Small intestine (tissue), 7 donors: ENCODE data around the gene KCNK4. TPM values are rescaled to one million over a fixed set of nuclear protein-coding genes. Genes with fewer than 3 reads are reported as not detected.

Source experiments
- DNase-seq, 2 donors: peaks; one replicate each; pipeline versions ENCODE4 v3.0.0 to v3.0.0-alpha.2; 2013
- FAIRE-seq: peaks from 2 replicates; lab custom pipeline; 2012; peaks lifted over from hg19 to GRCh38; lab: Jason Lieb, UNC
- H3K27ac ChIP-seq, 3 donors: one replicate each; pipeline ENCODE4 v1.5.1; 2013; ENCODE audit warnings: low read length in 2 of 3, mild to moderate bottlenecking in 2 of 3, control low read depth in 1 of 3, inconsistent platforms in 1 of 3, low read depth in 1 of 3, moderate library complexity in 1 of 3
- H3K27me3 ChIP-seq, 3 donors: one replicate each; pipeline ENCODE4 v1.6.1; 2013; ENCODE audit warnings: low read length in 3 of 3, inconsistent platforms in 1 of 3; ENCODE audit not compliant: control insufficient read depth in 3 of 3, insufficient read depth in 3 of 3
- H3K36me3 ChIP-seq, 3 donors: one replicate each; pipeline ENCODE4 v1.6.1; 2013; ENCODE audit warnings: low read length in 3 of 3, inconsistent platforms in 1 of 3, low read depth in 1 of 3, mild to moderate bottlenecking in 1 of 3, moderate library complexity in 1 of 3; ENCODE audit not compliant: control insufficient read depth in 3 of 3, insufficient read depth in 2 of 3
- H3K4me1 ChIP-seq, 3 donors: one replicate each; pipeline ENCODE4 v1.6.1; 2013; ENCODE audit warnings: low read length in 2 of 3, inconsistent platforms in 1 of 3, low read depth in 1 of 3, mild to moderate bottlenecking in 1 of 3, moderate library complexity in 1 of 3; ENCODE audit not compliant: control insufficient read depth in 3 of 3, insufficient read depth in 2 of 3
- H3K4me3 ChIP-seq, 3 donors: one replicate each; pipeline ENCODE4 v1.5.1; 2013; ENCODE audit warnings: low read length in 3 of 3, control low read depth in 1 of 3, inconsistent platforms in 1 of 3, low read depth in 1 of 3, mild to moderate bottlenecking in 1 of 3, moderate library complexity in 1 of 3
- H3K9me3 ChIP-seq, 2 donors: one replicate each; pipeline ENCODE4 v1.6.1; 2013; ENCODE audit warnings: low read depth in 1 of 2, low read length in 1 of 2; ENCODE audit not compliant: control insufficient read depth in 2 of 2, insufficient read depth in 1 of 2
- WGBS, 3 donors: extraction: QIAGEN DNeasy Blood & Tissue Kit; methylation state at CpG; one replicate each; pipeline ENCODE4 v1.1.7; 2013; 5-methylcytosine and 5-hydroxymethylcytosine counted together
- polyA plus RNA-seq, 4 donors: library from polyadenylated mRNA; stranded (reverse) in 3 of 4; unstranded in 1 of 4; fragments of 200-250 nt in 3 of 4; fragments of 120-200 nt in 1 of 4; gene quantifications; one replicate each; pipeline versions ENCODE4 v1.2.1 to v1.2.3, GENCODE V29; 2013
- donor health status: healthy with polysubstance abuse.
- donor health status: control.
- donor health status: control.
- donor health status: Bipolar disorder and iron deficiency.
- donor health status: healthy.

The KCNK4 gene
- polyA plus RNA-seq, 4 donors: not detected

- H3K27ac ChIP-seq: no peak overlapping the region
- no peak for DNase-seq
- WGBS, 3 donors: 7 to 12% (median 8%) methylated on average over 33 to 34 of the region's 34 CpGs
- FAIRE-seq: no peak
- peaks cover 0 to 14% (median 4%) of the 10 kb centered on the region in 3 donors for H3K4me1 ChIP-seq
- no peaks in the 10 kb centered on the region for H3K9me3 ChIP-seq
- peaks cover 13 to 99% (median 39%) of the 10 kb centered on the region in 3 donors for H3K27me3 ChIP-seq
- H3K4me3 ChIP-seq: no peak overlapping the region
- H3K36me3 ChIP-seq: no peaks in the 10 kb centered on the region
Measured at GRCh38 chr11:64296830-64297698, 6.0 kb downstream of the KCNK4 start.

GRCh38 chr11:64297699-64298358 lies 6.7 kb downstream of the KCNK4 start:
- Histone ChIP-seq H3K4me1 (peaks cover 0 to 14% (median 4%) of the 10 kb centered on the region in 3 donors), H3K36me3 (no peaks in the 10 kb centered on the region), H3K27ac (no peak overlapping the region), H3K9me3 (no peaks in the 10 kb centered on the region), H3K27me3 (peaks cover 9 to 93% (median 39%) of the 10 kb centered on the region in 3 donors), H3K4me3 (no peak overlapping the region)
- FAIRE-seq (no peak), DNase-seq (no peak)
- WGBS, 3 donors: 11 to 36% (median 36%) methylated on average over 18 of the region's 18 CpGs

DNA sequence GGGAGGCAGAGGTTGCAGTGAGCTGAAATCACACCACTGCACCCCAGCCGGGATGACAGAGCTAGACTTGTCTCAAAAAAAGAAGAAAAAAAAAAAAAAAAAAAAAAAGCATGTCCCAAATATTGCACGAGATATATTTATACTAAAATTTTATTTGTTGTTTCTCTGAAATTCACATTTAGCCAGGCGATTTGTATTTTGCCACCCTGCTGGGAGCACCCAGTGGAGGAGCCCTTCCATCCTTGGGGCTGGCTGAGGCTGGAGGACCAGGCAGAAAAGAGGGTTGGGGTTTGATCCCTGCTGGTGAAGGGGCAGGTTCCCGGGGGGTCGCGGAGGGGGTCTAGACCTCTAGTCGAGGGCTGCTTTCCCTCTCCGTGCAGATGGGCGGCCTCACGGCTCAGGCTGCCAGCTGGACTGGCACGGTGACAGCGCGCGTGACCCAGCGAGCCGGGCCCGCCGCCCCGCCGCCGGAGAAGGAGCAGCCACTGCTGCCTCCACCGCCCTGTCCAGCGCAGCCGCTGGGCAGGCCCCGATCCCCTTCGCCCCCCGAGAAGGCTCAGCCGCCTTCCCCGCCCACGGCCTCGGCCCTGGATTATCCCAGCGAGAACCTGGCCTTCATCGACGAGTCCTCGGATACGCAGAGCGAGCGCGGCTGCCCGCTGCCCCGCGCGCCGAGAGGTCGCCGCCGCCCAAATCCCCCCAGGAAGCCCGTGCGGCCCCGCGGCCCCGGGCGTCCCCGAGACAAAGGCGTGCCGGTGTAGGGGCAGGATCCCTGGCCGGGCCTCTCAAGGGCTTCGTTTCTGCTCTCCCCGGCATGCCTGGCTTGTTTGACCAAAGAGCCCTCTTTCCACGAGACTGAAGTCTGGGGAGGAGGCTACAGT lies 8.1 kb downstream of the KCNK4 start:
- peak in 1 of 2 donors; percentile 56 for DNase-seq
- peak overlapping the region in 1 of 3 donors; percentile 47 for H3K4me3 ChIP-seq
- no peak for FAIRE-seq
- 2 to 4% (median 2%) methylated on average over 43 to 60 of the region's 60 CpGs for WGBS, 3 donors
- H3K36me3 ChIP-seq: no peaks in the 10 kb centered on the region
- peaks cover 8 to 79% (median 36%) of the 10 kb centered on the region in 3 donors for H3K27me3 ChIP-seq
- no peak overlapping the region for H3K27ac ChIP-seq
- H3K4me1 ChIP-seq: peaks cover 0 to 21% (median 5%) of the 10 kb centered on the region in 3 donors
- no peaks in the 10 kb centered on the region for H3K9me3 ChIP-seq

DNA sequence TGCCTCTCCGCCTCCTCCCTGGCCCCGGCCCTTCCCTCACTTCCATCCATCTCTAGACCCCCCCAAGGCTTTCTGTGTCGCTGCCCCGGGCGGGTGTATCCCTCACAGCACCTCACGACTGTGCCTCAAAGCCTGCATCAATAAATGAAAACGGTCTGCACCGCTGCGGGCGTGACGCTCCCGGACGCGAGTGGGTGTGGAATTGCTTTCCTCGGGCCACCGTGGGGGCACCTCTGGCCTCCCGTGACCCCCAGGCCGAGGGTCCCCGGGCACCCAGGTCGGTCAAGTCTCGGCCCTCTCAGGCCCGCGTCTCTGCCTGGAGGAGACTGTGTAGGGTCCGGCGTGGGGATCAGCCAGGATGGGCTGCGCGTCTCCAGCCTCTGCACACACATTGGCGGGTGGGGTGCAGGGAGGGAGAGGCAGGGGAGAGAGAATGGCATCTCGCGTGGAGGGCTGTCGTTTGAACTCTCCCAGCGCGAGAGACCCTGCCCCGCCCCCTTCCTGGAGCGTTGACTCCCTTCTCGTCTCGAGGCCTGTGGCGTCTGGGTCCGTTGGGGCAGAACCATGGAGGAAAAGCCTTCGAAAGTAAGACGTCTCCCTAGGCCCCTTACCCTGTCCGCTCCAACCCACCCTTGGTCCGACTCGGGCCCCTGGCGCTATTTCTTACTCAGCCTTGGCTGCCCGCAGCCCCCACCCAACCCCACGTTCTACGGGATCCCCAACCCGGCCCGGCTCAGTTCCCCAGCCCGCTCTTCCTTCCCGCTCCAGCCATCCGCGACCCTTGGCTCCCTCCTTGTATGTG lies 8.9 kb downstream of the KCNK4 start, which contains the start of gene CATSPERZ:
Gene CATSPERZ, plus strand, starts transcription at position 512 of the 802 bp plus-strand sequence. Its CDS starts 53 bp downstream, at position 565.
- Histone ChIP-seq H3K4me3 (peak within 1 kb of the TSS in 2 of 3 donors; percentile 0 to 47), H3K27me3 (peaks cover 8 to 71% (median 31%) of the 10 kb centered on the region in 3 donors), H3K36me3 (no peaks in the 10 kb centered on the region), H3K4me1 (peaks cover 0 to 27% (median 5%) of the 10 kb centered on the region in 3 donors), H3K9me3 (no peaks in the 10 kb centered on the region), H3K27ac (no peak within 1 kb of the TSS)
- DNase-seq (peak; percentile 36 to 42), FAIRE-seq (no peak)
- 2 to 7% (median 4%) methylated on average over 45 to 54 of the region's 54 CpGs for WGBS, 3 donors

DNA sequence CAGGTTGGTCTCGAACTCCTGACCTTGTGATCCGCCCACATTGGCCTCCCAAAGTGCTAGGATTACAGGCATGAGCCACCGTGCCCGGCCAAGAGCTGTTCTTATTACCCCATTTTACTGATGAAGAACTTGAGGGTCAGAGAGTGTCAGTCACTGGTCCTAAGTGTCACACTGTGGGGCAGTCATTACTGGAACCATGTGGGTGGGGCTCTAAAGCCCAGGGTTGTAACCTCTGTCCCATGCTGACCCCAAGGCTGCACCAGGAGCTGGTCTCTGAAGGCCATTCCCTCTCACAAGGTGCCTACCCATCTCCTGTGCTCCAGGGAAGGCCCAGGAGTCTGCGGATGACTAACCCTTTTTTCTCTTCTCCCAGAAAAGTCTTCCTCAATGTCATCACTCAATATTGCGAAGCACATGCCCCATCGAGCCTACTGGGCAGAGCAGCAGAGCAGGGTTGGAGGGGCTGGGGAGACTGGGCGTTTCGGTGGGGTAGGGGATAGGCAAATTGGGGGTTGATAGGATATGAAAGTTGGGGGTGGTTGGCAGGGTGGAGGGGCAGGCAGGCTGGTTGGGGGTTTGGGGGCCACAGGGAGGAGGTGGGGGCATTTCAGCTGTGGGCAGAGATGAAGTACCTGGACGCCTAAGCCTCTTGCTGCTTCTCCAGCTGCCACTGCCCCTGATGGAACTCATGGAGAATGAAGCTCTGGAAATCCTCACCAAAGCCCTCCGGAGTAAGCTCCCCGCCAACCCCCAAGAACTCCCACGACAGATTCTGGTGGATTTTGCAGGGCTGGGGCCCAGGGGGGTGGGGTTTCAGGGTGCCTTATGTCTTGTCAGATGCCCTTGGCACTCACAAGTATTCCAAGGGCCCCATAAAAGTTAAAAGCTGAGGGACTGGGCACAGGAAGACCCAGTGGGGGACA lies 12.3 kb downstream of the KCNK4 start:
- H3K27ac ChIP-seq: peak overlapping the region in 2 of 3 donors; percentile 98
- no peak for DNase-seq
- H3K9me3 ChIP-seq: no peaks in the 10 kb centered on the region
- peaks cover 0 to 42% (median 5%) of the 10 kb centered on the region in 3 donors for H3K4me1 ChIP-seq
- H3K4me3 ChIP-seq: no peak overlapping the region
- peaks cover 0 to 20% (median 0%) of the 10 kb centered on the region in 3 donors for H3K36me3 ChIP-seq
- WGBS, 3 donors: 77 to 86% (median 81%) methylated on average over 12 to 13 of the region's 13 CpGs
- FAIRE-seq: no peak
- H3K27me3 ChIP-seq: peaks cover 3 to 38% (median 8%) of the 10 kb centered on the region in 3 donors

DNA sequence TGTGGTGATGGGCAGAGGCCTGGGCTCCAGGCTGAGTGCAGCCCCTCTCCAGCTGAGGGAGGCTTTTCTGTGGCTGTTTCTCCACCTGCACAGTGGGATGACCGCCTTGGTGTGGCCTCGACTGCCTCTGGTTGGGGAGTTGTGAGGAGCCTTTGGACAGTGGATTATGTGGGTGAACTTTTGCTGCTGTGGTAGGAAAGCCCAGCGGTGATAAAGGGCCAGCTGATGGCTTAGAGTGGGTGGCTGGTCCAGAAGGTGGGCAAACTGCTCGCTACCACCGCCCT lies 12.9 kb downstream of the KCNK4 start:
- DNase-seq (no peak), FAIRE-seq (no peak)
- WGBS, 3 donors: 38 to 48% (median 39%) methylated on average over 4 to 5 of the region's 5 CpGs
- no peaks in the 10 kb centered on the region for H3K9me3 ChIP-seq
- H3K36me3 ChIP-seq: peaks cover 0 to 22% (median 0%) of the 10 kb centered on the region in 3 donors
- peaks cover 3 to 32% (median 7%) of the 10 kb centered on the region in 3 donors for H3K27me3 ChIP-seq
- peaks cover 0 to 42% (median 5%) of the 10 kb centered on the region in 3 donors for H3K4me1 ChIP-seq
- H3K4me3 ChIP-seq: peak overlapping the region in 2 of 3 donors; percentile 49 to 79
- H3K27ac ChIP-seq: peak overlapping the region; percentile 95 to 98 (median 98)
